GM18526 (cell line): ENCODE measurements around the gene SS18L1.

Source experiments
- POLR2A ChIP-seq: IDR thresholded peaks from 3 replicates; pipeline ENCODE4 v1.6.1; 2011; ENCODE audit not compliant: insufficient read length; ENCODE audit errors: extremely low read depth

Gene SS18L1

GRCh38 chr20:62222972-62223371, 79.4 kb downstream of the SS18L1 start:
- no peak for TF ChIP-seq POLR2A

GRCh38 chr20:62223571-62223970, 80.0 kb downstream of the SS18L1 start:
- no peak for TF ChIP-seq POLR2A

GRCh38 chr20:62224113-62224855, 80.7 kb downstream of the SS18L1 start:
- no peak for TF ChIP-seq POLR2A

- TF ChIP-seq POLR2A: no peak
These were observed 81.5 kb downstream of the SS18L1 start for GRCh38 chr20:62225026-62225425.

- TF ChIP-seq POLR2A: no peak
These were observed 82.5 kb downstream of the SS18L1 start for GRCh38 chr20:62225820-62226635.

- no peak for TF ChIP-seq POLR2A
These were observed 83.4 kb downstream of the SS18L1 start for GRCh38 chr20:62226707-62227590.

GRCh38 chr20:62227591-62227976, 84.0 kb downstream of the SS18L1 start:
- TF ChIP-seq POLR2A: no peak

GRCh38 chr20:62227977-62228958, 84.7 kb downstream of the SS18L1 start:
- TF ChIP-seq POLR2A: no peak

- no peak for TF ChIP-seq POLR2A
These were observed 85.5 kb downstream of the SS18L1 start for GRCh38 chr20:62228982-62229545.

- no peak for TF ChIP-seq POLR2A
These were observed 86.1 kb downstream of the SS18L1 start for GRCh38 chr20:62229667-62230066.

- TF ChIP-seq POLR2A: no peak
These were observed 86.7 kb downstream of the SS18L1 start for GRCh38 chr20:62230276-62230675.

- TF ChIP-seq POLR2A: no peak
These were observed 87.1 kb downstream of the SS18L1 start for GRCh38 chr20:62230696-62231095.

- no peak for TF ChIP-seq POLR2A
These were observed 87.7 kb downstream of the SS18L1 start for GRCh38 chr20:62231292-62231691.
